ENCODE data around the gene MRM2. TPM values are rescaled to one million over a fixed set of nuclear protein-coding genes. Genes with fewer than 3 reads are reported as not detected.

Gene MRM2
- total RNA-seq: 14.8 and 17.9 TPM in 2 replicates
- polyA plus RNA-seq: 27.5 and 31.3 TPM in 2 replicates

DNA sequence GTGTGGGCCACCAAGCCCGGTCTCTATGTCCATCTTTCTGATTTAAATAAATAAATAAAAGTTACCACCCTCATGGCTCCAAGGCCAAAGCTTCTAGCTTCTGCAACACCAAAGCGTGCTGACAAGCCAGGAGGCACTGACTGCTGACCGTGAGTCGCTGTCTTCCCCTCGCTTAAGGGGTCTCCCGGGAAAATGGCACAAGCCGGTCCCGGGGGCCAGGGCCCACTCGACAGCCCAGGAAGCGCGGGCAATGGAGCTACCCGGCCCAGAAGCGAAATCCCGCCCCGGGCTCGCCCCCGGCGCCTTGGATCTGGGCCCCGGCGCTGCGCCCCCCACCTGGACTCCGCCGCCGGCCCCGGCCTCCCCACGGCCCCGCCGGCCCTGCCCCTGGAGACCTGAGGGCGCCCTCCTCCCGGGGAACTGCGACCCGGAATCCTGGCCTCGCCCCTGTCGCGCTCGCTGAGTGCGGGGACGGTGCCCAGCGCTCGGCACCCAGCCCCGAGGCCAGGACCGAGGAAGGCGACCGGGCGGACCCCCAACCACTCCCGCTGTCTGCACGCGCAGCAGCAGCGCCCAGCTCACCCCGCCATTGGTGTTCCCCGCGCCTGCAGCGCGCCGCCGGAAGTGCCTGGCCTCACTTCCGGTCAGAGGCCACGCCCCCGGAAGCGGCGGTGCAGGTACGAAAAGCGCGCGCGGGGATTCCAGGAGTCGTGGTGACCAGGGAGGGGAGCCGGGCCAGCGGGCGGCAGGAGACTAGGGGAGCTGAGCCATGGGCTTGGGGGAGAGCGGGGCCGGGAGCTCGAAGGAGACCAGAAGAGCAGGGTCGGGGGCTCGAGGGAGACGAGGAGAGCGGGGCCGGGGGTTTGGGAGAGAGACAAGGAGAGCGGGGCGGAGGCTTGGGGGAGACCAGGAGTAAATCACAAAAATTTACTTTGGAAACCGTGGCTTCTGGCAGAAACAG lies at the start of gene MRM2, which contains the start of gene NUDT1:
MRM2 (minus strand) TSS at position 626 of the 961 bp plus-strand sequence; CDS start at position 590, 36 bp downstream.
NUDT1 (plus strand) TSS at position 647 of the 961 bp plus-strand sequence. CDS start 2,349 bp downstream, outside the sequence.
- Histone ChIP-seq H3K79me2 (peaks cover 19% of the 10 kb centered on the region), H3K9me3 (ENCODE audit: low read depth) (no peaks in the 10 kb centered on the region), H3K4me2 (peak within 1 kb of the TSS; percentile 95), H3K4me3 (peak within 1 kb of the TSS; percentile 92), H3K27me3 (no peaks in the 10 kb centered on the region), H3K36me3 (replicated peaks; ENCODE audit: insufficient read depth, low read depth) (no peaks in the 10 kb centered on the region), H3K27ac (peak within 1 kb of the TSS; percentile 28), H3K9me2 (replicated peaks; ENCODE audit: insufficient read depth) (no peaks in the 10 kb centered on the region), H3K4me1 (ENCODE audit: insufficient read depth) (peaks cover 13% of the 10 kb centered on the region), H2AFZ (peak within 1 kb of the TSS; percentile 94), H4K20me1 (ENCODE audit: insufficient read depth, poor library complexity, severe bottlenecking) (peaks cover 5% of the 10 kb centered on the region)
- TF ChIP-seq, protein P1, sequence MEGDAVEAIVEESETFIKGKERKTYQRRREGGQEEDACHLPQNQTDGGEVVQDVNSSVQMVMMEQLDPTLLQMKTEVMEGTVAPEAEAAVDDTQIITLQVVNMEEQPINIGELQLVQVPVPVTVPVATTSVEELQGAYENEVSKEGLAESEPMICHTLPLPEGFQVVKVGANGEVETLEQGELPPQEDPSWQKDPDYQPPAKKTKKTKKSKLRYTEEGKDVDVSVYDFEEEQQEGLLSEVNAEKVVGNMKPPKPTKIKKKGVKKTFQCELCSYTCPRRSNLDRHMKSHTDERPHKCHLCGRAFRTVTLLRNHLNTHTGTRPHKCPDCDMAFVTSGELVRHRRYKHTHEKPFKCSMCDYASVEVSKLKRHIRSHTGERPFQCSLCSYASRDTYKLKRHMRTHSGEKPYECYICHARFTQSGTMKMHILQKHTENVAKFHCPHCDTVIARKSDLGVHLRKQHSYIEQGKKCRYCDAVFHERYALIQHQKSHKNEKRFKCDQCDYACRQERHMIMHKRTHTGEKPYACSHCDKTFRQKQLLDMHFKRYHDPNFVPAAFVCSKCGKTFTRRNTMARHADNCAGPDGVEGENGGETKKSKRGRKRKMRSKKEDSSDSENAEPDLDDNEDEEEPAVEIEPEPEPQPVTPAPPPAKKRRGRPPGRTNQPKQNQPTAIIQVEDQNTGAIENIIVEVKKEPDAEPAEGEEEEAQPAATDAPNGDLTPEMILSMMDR (IDR thresholded peaks at IDR 0.05; ENCODE audit: poor library complexity): no peak
- TF ChIP-seq EZH2phosphoT487 (IDR thresholded peaks at IDR 0.05; ENCODE audit: low read depth, severe bottlenecking, unreplicated experiment) (no peak), EZH2 (IDR thresholded peaks at IDR 0.05; ENCODE audit: borderline replicate concordance) (no peak)
- WGBS (ENCODE audit: low lambda C conversion rate, missing lambda C conversion rate): 1% methylated on average over 57 of the region's 81 CpGs
- DNase-seq (ENCODE audit: low spot score): peak; percentile 93

DNA sequence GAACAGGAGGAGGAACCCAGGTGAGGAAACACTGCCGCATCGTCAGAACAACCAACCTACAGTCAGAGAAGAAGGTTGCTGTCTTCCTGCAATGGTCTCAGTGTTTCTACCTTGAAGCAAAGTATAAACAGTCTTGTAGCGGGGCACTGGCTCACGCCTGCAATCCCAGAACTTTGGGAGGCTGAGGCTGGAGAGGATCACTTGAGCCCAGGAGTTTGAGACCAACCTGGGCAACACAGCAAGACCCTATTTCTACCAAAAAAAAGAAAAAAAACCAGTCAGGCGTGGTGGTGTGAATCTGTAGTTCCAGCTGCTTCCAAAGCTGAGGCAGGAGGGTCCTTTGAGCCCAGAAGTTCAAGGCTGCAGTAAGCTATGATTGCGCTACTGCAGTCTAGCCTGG lies 48.9 kb upstream of the MRM2 start:
- Histone ChIP-seq H3K4me2 (no peak overlapping the region), H3K27ac (no peak overlapping the region), H3K27me3 (no peaks in the 10 kb centered on the region), H3K36me3 (replicated peaks; ENCODE audit: insufficient read depth, low read depth) (no peaks in the 10 kb centered on the region), H3K9me3 (ENCODE audit: low read depth) (no peaks in the 10 kb centered on the region), H3K79me2 (peaks cover 61% of the 10 kb centered on the region), H3K4me3 (no peak overlapping the region), H3K4me1 (ENCODE audit: insufficient read depth) (no peaks in the 10 kb centered on the region), H3K9me2 (replicated peaks; ENCODE audit: insufficient read depth) (no peaks in the 10 kb centered on the region), H4K20me1 (ENCODE audit: insufficient read depth, poor library complexity, severe bottlenecking) (no peaks in the 10 kb centered on the region), H2AFZ (no peak overlapping the region)
- TF ChIP-seq EZH2 (IDR thresholded peaks at IDR 0.05; ENCODE audit: borderline replicate concordance) (no peak), EZH2phosphoT487 (IDR thresholded peaks at IDR 0.05; ENCODE audit: low read depth, severe bottlenecking, unreplicated experiment) (no peak)
- TF ChIP-seq, protein P1 (IDR thresholded peaks at IDR 0.05; ENCODE audit: poor library complexity): no peak
- no peak for DNase-seq (ENCODE audit: low spot score)
- WGBS (ENCODE audit: low lambda C conversion rate, missing lambda C conversion rate): 91% methylated on average over 6 of the region's 6 CpGs

DNA sequence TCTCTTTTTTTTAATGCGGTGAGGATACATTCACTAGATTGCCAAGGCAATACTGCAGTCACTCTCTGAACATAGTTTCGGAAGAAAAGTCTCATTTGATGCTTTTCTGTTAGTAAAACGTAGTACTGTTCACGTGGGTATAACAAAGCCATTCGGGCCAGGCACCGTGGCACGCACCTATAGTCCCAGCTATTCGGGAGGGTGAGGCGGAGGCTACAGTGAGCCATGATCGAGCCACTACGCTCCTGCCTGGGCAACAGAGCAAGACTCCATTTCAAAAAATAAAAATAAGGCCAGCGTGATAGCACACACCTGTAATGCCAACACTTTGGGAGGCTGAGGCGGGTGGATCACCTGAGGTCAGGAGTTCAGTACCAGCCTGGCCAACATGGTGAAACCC lies 47.6 kb upstream of the MRM2 start:
- Histone ChIP-seq H3K36me3 (replicated peaks; ENCODE audit: insufficient read depth, low read depth) (no peaks in the 10 kb centered on the region), H3K9me2 (replicated peaks; ENCODE audit: insufficient read depth) (no peaks in the 10 kb centered on the region), H2AFZ (no peak overlapping the region), H3K4me1 (ENCODE audit: insufficient read depth) (no peaks in the 10 kb centered on the region), H3K4me3 (no peak overlapping the region), H3K27ac (no peak overlapping the region), H3K79me2 (peaks cover 61% of the 10 kb centered on the region), H3K27me3 (no peaks in the 10 kb centered on the region), H4K20me1 (ENCODE audit: insufficient read depth, poor library complexity, severe bottlenecking) (no peaks in the 10 kb centered on the region), H3K9me3 (ENCODE audit: low read depth) (no peaks in the 10 kb centered on the region), H3K4me2 (no peak overlapping the region)
- WGBS (ENCODE audit: low lambda C conversion rate, missing lambda C conversion rate): 94% methylated on average over 13 of the region's 13 CpGs
- TF ChIP-seq, protein P1 (IDR thresholded peaks at IDR 0.05; ENCODE audit: poor library complexity): no peak
- TF ChIP-seq EZH2phosphoT487 (IDR thresholded peaks at IDR 0.05; ENCODE audit: low read depth, severe bottlenecking, unreplicated experiment) (no peak), EZH2 (IDR thresholded peaks at IDR 0.05; ENCODE audit: borderline replicate concordance) (no peak)
- DNase-seq (ENCODE audit: low spot score): no peak

All from hepatocyte (in vitro differentiated cells).